Small intestine (tissue), 7 donors: ENCODE data around the gene DIDO1. TPM values are rescaled to one million over a fixed set of nuclear protein-coding genes. Genes with fewer than 3 reads are reported as not detected.

Experiments
- DNase-seq, 2 donors: peaks; one replicate each; pipeline versions ENCODE4 v3.0.0 to v3.0.0-alpha.2; 2013
- FAIRE-seq: peaks from 2 replicates; lab custom pipeline; 2012; peaks lifted over from hg19 to GRCh38; lab: Jason Lieb, UNC
- H3K27ac ChIP-seq, 3 donors: one replicate each; pipeline ENCODE4 v1.5.1; 2013; ENCODE audit warnings: low read length in 2 of 3, mild to moderate bottlenecking in 2 of 3, control low read depth in 1 of 3, inconsistent platforms in 1 of 3, low read depth in 1 of 3, moderate library complexity in 1 of 3
- H3K27me3 ChIP-seq, 3 donors: one replicate each; pipeline ENCODE4 v1.6.1; 2013; ENCODE audit warnings: low read length in 3 of 3, inconsistent platforms in 1 of 3; ENCODE audit not compliant: control insufficient read depth in 3 of 3, insufficient read depth in 3 of 3
- H3K36me3 ChIP-seq, 3 donors: one replicate each; pipeline ENCODE4 v1.6.1; 2013; ENCODE audit warnings: low read length in 3 of 3, inconsistent platforms in 1 of 3, low read depth in 1 of 3, mild to moderate bottlenecking in 1 of 3, moderate library complexity in 1 of 3; ENCODE audit not compliant: control insufficient read depth in 3 of 3, insufficient read depth in 2 of 3
- H3K4me1 ChIP-seq, 3 donors: one replicate each; pipeline ENCODE4 v1.6.1; 2013; ENCODE audit warnings: low read length in 2 of 3, inconsistent platforms in 1 of 3, low read depth in 1 of 3, mild to moderate bottlenecking in 1 of 3, moderate library complexity in 1 of 3; ENCODE audit not compliant: control insufficient read depth in 3 of 3, insufficient read depth in 2 of 3
- H3K4me3 ChIP-seq, 3 donors: one replicate each; pipeline ENCODE4 v1.5.1; 2013; ENCODE audit warnings: low read length in 3 of 3, control low read depth in 1 of 3, inconsistent platforms in 1 of 3, low read depth in 1 of 3, mild to moderate bottlenecking in 1 of 3, moderate library complexity in 1 of 3
- H3K9me3 ChIP-seq, 2 donors: one replicate each; pipeline ENCODE4 v1.6.1; 2013; ENCODE audit warnings: low read depth in 1 of 2, low read length in 1 of 2; ENCODE audit not compliant: control insufficient read depth in 2 of 2, insufficient read depth in 1 of 2
- WGBS, 3 donors: extraction: QIAGEN DNeasy Blood & Tissue Kit; methylation state at CpG; one replicate each; pipeline ENCODE4 v1.1.7; 2013; 5-methylcytosine and 5-hydroxymethylcytosine counted together
- polyA plus RNA-seq, 4 donors: library from polyadenylated mRNA; stranded (reverse) in 3 of 4; unstranded in 1 of 4; fragments of 200-250 nt in 3 of 4; fragments of 120-200 nt in 1 of 4; gene quantifications; one replicate each; pipeline versions ENCODE4 v1.2.1 to v1.2.3, GENCODE V29; 2013
- donor health status: healthy with polysubstance abuse.
- donor health status: control.
- donor health status: control.
- donor health status: Bipolar disorder and iron deficiency.
- donor health status: healthy.

The DIDO1 gene
- polyA plus RNA-seq, 4 donors: 11.6 to 49.4 (median 15.7) TPM

GRCh38 chr20:62840244-62841197 is 85.8 kb downstream of the DIDO1 start:
- no peak overlapping the region for H3K4me3 ChIP-seq
- DNase-seq (no peak), FAIRE-seq (no peak)
- no peaks in the 10 kb centered on the region for H3K9me3 ChIP-seq
- peaks cover 0 to 13% (median 0%) of the 10 kb centered on the region in 3 donors for H3K4me1 ChIP-seq
- H3K27me3 ChIP-seq: peaks cover 0 to 2% (median 0%) of the 10 kb centered on the region in 3 donors
- 56 to 83% (median 82%) methylated on average over 45 of the region's 45 CpGs for WGBS, 3 donors
- peaks cover 0 to 5% (median 0%) of the 10 kb centered on the region in 3 donors for H3K36me3 ChIP-seq
- H3K27ac ChIP-seq: no peak overlapping the region

DNA sequence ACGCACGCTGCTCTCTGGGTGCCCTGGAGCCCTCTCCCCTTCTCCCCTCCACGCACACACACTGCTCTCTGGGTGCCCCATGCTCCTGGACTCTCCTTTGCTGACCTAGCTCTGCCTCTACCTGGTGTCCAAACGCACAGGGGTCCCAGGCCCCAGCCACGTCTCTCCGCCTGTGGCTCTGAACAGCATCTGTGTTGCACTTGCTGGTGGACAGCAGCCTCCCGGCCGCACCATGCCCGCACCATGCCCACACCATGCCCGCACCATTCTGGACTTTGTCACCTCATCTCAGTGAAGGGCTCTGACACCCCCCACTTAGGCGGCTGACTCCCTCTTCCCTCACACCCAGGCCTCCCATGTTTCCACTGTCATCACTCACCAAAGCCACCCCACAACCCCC is 86.5 kb downstream of the DIDO1 start:
- Histone ChIP-seq H3K27me3 (peaks cover 0 to 2% (median 0%) of the 10 kb centered on the region in 3 donors), H3K36me3 (peaks cover 0 to 4% (median 0%) of the 10 kb centered on the region in 3 donors), H3K9me3 (no peaks in the 10 kb centered on the region), H3K4me3 (no peak overlapping the region), H3K27ac (no peak overlapping the region), H3K4me1 (peaks cover 0 to 13% (median 0%) of the 10 kb centered on the region in 3 donors)
- DNase-seq: no peak
- no peak for FAIRE-seq
- 62 to 81% (median 71%) methylated on average over 11 of the region's 11 CpGs for WGBS, 3 donors

- peaks cover 0 to 4% (median 0%) of the 10 kb centered on the region in 3 donors for H3K36me3 ChIP-seq
- H3K4me1 ChIP-seq: peaks cover 0 to 13% (median 0%) of the 10 kb centered on the region in 3 donors
- H3K4me3 ChIP-seq: no peak overlapping the region
- peak overlapping the region; percentile 87 to 92 (median 88) for H3K27ac ChIP-seq
- FAIRE-seq: no peak
- no peak for DNase-seq
- no peaks in the 10 kb centered on the region for H3K9me3 ChIP-seq
- peaks cover 0 to 2% (median 0%) of the 10 kb centered on the region in 3 donors for H3K27me3 ChIP-seq
- 88 to 90% (median 90%) methylated on average over 8 of the region's 8 CpGs for WGBS, 3 donors
Observed at GRCh38 chr20:62839261-62839660, 87.0 kb downstream of the DIDO1 start.

GRCh38 chr20:62838128-62838891 is 88.0 kb downstream of the DIDO1 start:
- H3K27ac ChIP-seq: peak overlapping the region; percentile 87 to 92 (median 88)
- DNase-seq: peak; percentile 93 to 97
- peaks cover 0 to 4% (median 0%) of the 10 kb centered on the region in 3 donors for H3K36me3 ChIP-seq
- peaks cover 0 to 2% (median 0%) of the 10 kb centered on the region in 3 donors for H3K27me3 ChIP-seq
- no peak for FAIRE-seq
- 15 to 54% (median 31%) methylated on average over 27 of the region's 27 CpGs for WGBS, 3 donors
- peaks cover 0 to 13% (median 0%) of the 10 kb centered on the region in 3 donors for H3K4me1 ChIP-seq
- no peaks in the 10 kb centered on the region for H3K9me3 ChIP-seq
- no peak overlapping the region for H3K4me3 ChIP-seq

DNA sequence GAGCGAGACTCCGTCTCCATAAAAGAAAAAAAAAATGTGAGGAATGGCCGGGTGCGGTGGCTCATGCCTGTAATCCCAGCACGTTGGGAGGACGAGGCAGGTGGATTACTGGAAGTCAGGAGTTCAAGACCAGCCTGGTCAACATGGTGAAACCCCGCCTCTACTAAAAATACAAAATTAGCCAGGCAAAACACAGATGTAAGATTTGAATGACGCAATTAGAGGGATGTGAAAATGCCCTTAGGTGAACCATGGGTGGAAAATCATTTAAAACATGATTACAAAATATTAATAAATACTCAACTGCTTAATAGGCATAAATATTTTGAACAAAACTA is 88.5 kb downstream of the DIDO1 start:
- Histone ChIP-seq H3K27me3 (peaks cover 0 to 2% (median 0%) of the 10 kb centered on the region in 3 donors), H3K27ac (peak overlapping the region; percentile 87 to 92 (median 88)), H3K9me3 (no peaks in the 10 kb centered on the region), H3K4me1 (peaks cover 0 to 13% (median 0%) of the 10 kb centered on the region in 3 donors), H3K36me3 (peaks cover 0 to 4% (median 0%) of the 10 kb centered on the region in 3 donors), H3K4me3 (no peak overlapping the region)
- no peak for DNase-seq
- WGBS, 3 donors: 39 to 69% (median 47%) methylated on average over 8 of the region's 8 CpGs
- no peak for FAIRE-seq

GRCh38 chr20:62836967-62837490 is 89.3 kb downstream of the DIDO1 start:
- no peaks in the 10 kb centered on the region for H3K9me3 ChIP-seq
- H3K4me1 ChIP-seq: peaks cover 0 to 13% (median 3%) of the 10 kb centered on the region in 3 donors
- 86 to 91% (median 89%) methylated on average over 19 of the region's 19 CpGs for WGBS, 3 donors
- H3K27me3 ChIP-seq: peaks cover 0 to 2% (median 0%) of the 10 kb centered on the region in 3 donors
- H3K4me3 ChIP-seq: no peak overlapping the region
- DNase-seq (no peak), FAIRE-seq (no peak)
- peaks cover 0 to 4% (median 0%) of the 10 kb centered on the region in 3 donors for H3K36me3 ChIP-seq
- H3K27ac ChIP-seq: no peak overlapping the region

- FAIRE-seq (no peak), DNase-seq (no peak)
- H3K4me3 ChIP-seq: no peak overlapping the region
- peaks cover 0 to 2% (median 0%) of the 10 kb centered on the region in 3 donors for H3K27me3 ChIP-seq
- peaks cover 0 to 4% (median 0%) of the 10 kb centered on the region in 3 donors for H3K36me3 ChIP-seq
- WGBS, 3 donors: 79 to 91% (median 85%) methylated on average over 51 to 52 of the region's 52 CpGs
- no peak overlapping the region for H3K27ac ChIP-seq
- no peaks in the 10 kb centered on the region for H3K9me3 ChIP-seq
- peaks cover 3 to 13% (median 4%) of the 10 kb centered on the region in 3 donors for H3K4me1 ChIP-seq
Observed at GRCh38 chr20:62835931-62836861, 90.1 kb downstream of the DIDO1 start.
